GM23338 (cell line): ENCODE data around the gene RAB40C. TPM values are rescaled to one million over a fixed set of nuclear protein-coding genes. Genes with fewer than 3 reads are reported as not detected.

ENCODE experiments used
- ATAC-seq: fragments of 200-7000 bp; cut with Tn5 transposase; 3 replicates; pipeline ENCODE4 v1.9.1; 2020
- DNase-seq: peaks from one replicate; pipeline ENCODE4 v3.0.0-alpha.2; 2015; ENCODE audit warnings: low spot score
- H2AFZ ChIP-seq: fragments of 200-600 bp; sonication (generic); 2 replicates; pipeline ENCODE4 v1.8.0; 2016; ENCODE audit warnings: antibody characterized with exemption, mild to moderate bottlenecking, moderate library complexity
- H3F3A ChIP-seq: fragments of 200-600 bp; sonication (generic); replicated peaks from 2 replicates; pipeline ENCODE4 v1.8.0; 2017; ENCODE audit warnings: antibody characterized with exemption, mixed run types, low read depth
- H3K27ac ChIP-seq: fragments of 200-600 bp; sonication (generic); 2 replicates; pipeline ENCODE4 v1.6.1; 2016; ENCODE audit warnings: low read depth
- H3K27me3 ChIP-seq: fragments of 200-600 bp; sonication (generic); 2 replicates; pipeline ENCODE4 v1.8.0; 2016; ENCODE audit warnings: mild to moderate bottlenecking, mixed run types, moderate library complexity; ENCODE audit not compliant: insufficient read depth
- H3K36me3 ChIP-seq: fragments of 200-600 bp; sonication (generic); 2 replicates; pipeline ENCODE4 v1.8.0; 2016; ENCODE audit warnings: mild to moderate bottlenecking; ENCODE audit not compliant: insufficient read depth
- H3K4me1 ChIP-seq: fragments of 200-600 bp; sonication (generic); 2 replicates; pipeline ENCODE4 v1.8.0; 2016; ENCODE audit warnings: mild to moderate bottlenecking, moderate library complexity; ENCODE audit not compliant: insufficient read depth
- H3K4me2 ChIP-seq: fragments of 200-600 bp; sonication (generic); 2 replicates; pipeline ENCODE4 v1.7.1; 2017; ENCODE audit warnings: mixed run types
- H3K4me3 ChIP-seq: fragments of 200-600 bp; sonication (generic); 2 replicates; pipeline ENCODE4 v1.6.1; 2016; ENCODE audit warnings: mixed run types
- H3K79me2 ChIP-seq: fragments of 200-600 bp; sonication (generic); replicated peaks from 2 replicates; pipeline ENCODE4 v1.8.0; 2017; ENCODE audit warnings: mild to moderate bottlenecking; ENCODE audit not compliant: insufficient read depth
- H3K9me2 ChIP-seq: fragments of 200-600 bp; sonication (generic); 2 replicates; pipeline ENCODE4 v1.8.0; 2017; ENCODE audit not compliant: insufficient read depth
- H4K20me1 ChIP-seq: fragments of 200-600 bp; sonication (generic); replicated peaks from 2 replicates; pipeline ENCODE4 v1.8.0; 2017; ENCODE audit warnings: mild to moderate bottlenecking; ENCODE audit not compliant: insufficient read depth
- H3K27ac Mint-ChIP-seq: 2 replicates; pipeline ENCODE4 v1.8.0; 2020; ENCODE audit warnings: inconsistent platforms, mild to moderate bottlenecking, moderate library complexity, mixed read lengths
- H3K27me3 Mint-ChIP-seq: 3 replicates; pipeline ENCODE4 v1.8.0; 2022; ENCODE audit warnings: low read depth, mild to moderate bottlenecking, moderate library complexity, mixed read lengths, inconsistent platforms; ENCODE audit not compliant: insufficient read depth, poor library complexity
- H3K36me3 Mint-ChIP-seq: 3 replicates; pipeline ENCODE4 v1.8.0; 2021; ENCODE audit warnings: low read depth, mild to moderate bottlenecking, inconsistent platforms, moderate library complexity, mixed read lengths
- H3K4me1 Mint-ChIP-seq: 3 replicates; pipeline ENCODE4 v1.8.0; 2020; ENCODE audit warnings: mild to moderate bottlenecking, inconsistent platforms, mixed read lengths
- H3K4me3 Mint-ChIP-seq: 3 replicates; pipeline ENCODE4 v1.8.0; 2021; ENCODE audit warnings: moderate library complexity, mild to moderate bottlenecking, inconsistent platforms, mixed read lengths
- H3K9me3 Mint-ChIP-seq: 3 replicates; pipeline ENCODE4 v1.8.0; 2020; ENCODE audit warnings: moderate library complexity, mild to moderate bottlenecking, inconsistent platforms, mixed read lengths
- EZH2phosphoT487 ChIP-seq: fragments of 200-600 bp; sonication (generic); IDR thresholded peaks from one replicate; pipeline ENCODE4 v1.8.1; 2018; ENCODE audit warnings: antibody characterized with exemption; ENCODE audit not compliant: unreplicated experiment
- NANOG ChIP-seq: IDR thresholded peaks from 2 replicates; pipeline ENCODE4 v1.6.1; 2016; ENCODE audit warnings: antibody characterized with exemption, borderline replicate concordance
- STAT1 ChIP-seq: IDR thresholded peaks from one replicate; pipeline ENCODE4 v1.6.1; 2016; ENCODE audit warnings: antibody characterized with exemption; ENCODE audit not compliant: unreplicated experiment
- ZNF114 ChIP-seq: fragments of 250-450 bp; sonication (Bioruptor Pico); IDR thresholded peaks from 2 replicates; pipeline ENCODE4 v1.5.0; 2020; ENCODE audit warnings: mild to moderate bottlenecking, moderate library complexity
- ZNF331 ChIP-seq: fragments of 250-450 bp; sonication (Bioruptor Pico); IDR thresholded peaks from 2 replicates; pipeline ENCODE4 v1.5.0; 2020; ENCODE audit warnings: low read depth, mild to moderate bottlenecking, moderate library complexity
- polyA plus RNA-seq: library from polyadenylated mRNA; unstranded; fragments of >200 nt; fragmentation: Nextera tagmentation; extraction: Ambion mirVana; gene quantifications from 2 replicates; pipeline ENCODE4 v1.2.1, GENCODE V29; 2016
- total RNA-seq: library from RNA; depleted of rRNA; stranded (reverse); fragments of >200 nt; shearing (Covaris generic); gene quantifications from 2 replicates; pipeline ENCODE4 v1.2.3, GENCODE V29; 2014
- TF ChIP-seq, protein P1 (sequence below), 2 experiments: fragments of 200-600 bp in 1 of 2; sonication (generic) in 1 of 2; conservative IDR thresholded peaks; 2 replicates each; pipeline versions ENCODE4 v1.5.1 to v1.6.1; 2016 to 2017; ENCODE audit warnings: antibody characterized with exemption in 2 of 2, low read depth in 2 of 2, mild to moderate bottlenecking in 2 of 2, moderate library complexity in 1 of 2
- TF ChIP-seq, protein P2 (sequence below): IDR thresholded peaks from 2 replicates; pipeline ENCODE4 v1.6.1; 2016; ENCODE audit warnings: antibody characterized with exemption
- TF ChIP-seq, protein P3 (sequence below): fragments of 250-450 bp; sonication (Bioruptor Pico); IDR thresholded peaks from 2 replicates; pipeline ENCODE4 v1.5.0; 2020; ENCODE audit warnings: mild to moderate bottlenecking, moderate library complexity

The RAB40C gene
- total and polyA plus RNA-seq, 2 experiments from 2014 or later, result 11.2 to 24.6 TPM

DNA sequence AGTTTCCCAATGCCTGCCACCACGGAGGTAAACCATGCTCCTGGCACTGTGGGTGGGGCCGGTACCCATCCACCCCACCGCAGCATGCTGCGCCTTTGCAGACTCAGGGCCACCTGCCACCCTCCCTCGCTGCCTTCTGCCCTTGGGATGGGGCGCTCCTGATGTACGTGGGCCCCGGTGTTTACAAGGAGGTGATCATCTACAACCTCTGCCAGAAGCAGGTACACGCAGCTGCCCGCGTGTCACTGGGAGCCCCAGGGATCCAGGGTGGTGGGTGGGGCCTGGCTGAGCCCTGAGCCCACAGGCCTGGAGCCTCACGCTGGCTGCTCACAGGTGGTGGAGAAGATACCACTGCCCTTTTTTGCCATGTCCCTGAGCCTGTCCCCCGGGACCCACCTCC, 76.7 kb downstream of the RAB40C start:
- no peak overlapping the region for H3K4me2 ChIP-seq

More for the DNA sequence above, 76.7 kb downstream of the RAB40C start:
- peaks cover 4% of the 10 kb centered on the region for H3K27me3 Mint-ChIP-seq
- Histone ChIP-seq H3K27ac (no peak overlapping the region), H4K20me1 (no peaks in the 10 kb centered on the region; the same call in 1 of the 2 replicates), H3F3A (peaks cover 6% of the 10 kb centered on the region; the same call in 1 of the 2 replicates), H2AFZ (no peak overlapping the region), H3K27me3 (no peaks in the 10 kb centered on the region), H3K4me3 (no peak overlapping the region), H3K79me2 (peaks cover 16% of the 10 kb centered on the region), H3K36me3 (peaks cover 11% of the 10 kb centered on the region; the same call in 1 of the 2 replicates), H3K4me1 (no peaks in the 10 kb centered on the region), H3K9me2 (no peaks in the 10 kb centered on the region)
- no peak for ATAC-seq
- no peak overlapping the region for H3K4me3 Mint-ChIP-seq
- no peak for TF ChIP-seq STAT1
- TF ChIP-seq, protein P1, sequence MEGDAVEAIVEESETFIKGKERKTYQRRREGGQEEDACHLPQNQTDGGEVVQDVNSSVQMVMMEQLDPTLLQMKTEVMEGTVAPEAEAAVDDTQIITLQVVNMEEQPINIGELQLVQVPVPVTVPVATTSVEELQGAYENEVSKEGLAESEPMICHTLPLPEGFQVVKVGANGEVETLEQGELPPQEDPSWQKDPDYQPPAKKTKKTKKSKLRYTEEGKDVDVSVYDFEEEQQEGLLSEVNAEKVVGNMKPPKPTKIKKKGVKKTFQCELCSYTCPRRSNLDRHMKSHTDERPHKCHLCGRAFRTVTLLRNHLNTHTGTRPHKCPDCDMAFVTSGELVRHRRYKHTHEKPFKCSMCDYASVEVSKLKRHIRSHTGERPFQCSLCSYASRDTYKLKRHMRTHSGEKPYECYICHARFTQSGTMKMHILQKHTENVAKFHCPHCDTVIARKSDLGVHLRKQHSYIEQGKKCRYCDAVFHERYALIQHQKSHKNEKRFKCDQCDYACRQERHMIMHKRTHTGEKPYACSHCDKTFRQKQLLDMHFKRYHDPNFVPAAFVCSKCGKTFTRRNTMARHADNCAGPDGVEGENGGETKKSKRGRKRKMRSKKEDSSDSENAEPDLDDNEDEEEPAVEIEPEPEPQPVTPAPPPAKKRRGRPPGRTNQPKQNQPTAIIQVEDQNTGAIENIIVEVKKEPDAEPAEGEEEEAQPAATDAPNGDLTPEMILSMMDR (conservative IDR thresholded peaks at IDR 0.05; ENCODE audit: low read depth in 2 of 2), result no peak
- TF ChIP-seq, protein P2, sequence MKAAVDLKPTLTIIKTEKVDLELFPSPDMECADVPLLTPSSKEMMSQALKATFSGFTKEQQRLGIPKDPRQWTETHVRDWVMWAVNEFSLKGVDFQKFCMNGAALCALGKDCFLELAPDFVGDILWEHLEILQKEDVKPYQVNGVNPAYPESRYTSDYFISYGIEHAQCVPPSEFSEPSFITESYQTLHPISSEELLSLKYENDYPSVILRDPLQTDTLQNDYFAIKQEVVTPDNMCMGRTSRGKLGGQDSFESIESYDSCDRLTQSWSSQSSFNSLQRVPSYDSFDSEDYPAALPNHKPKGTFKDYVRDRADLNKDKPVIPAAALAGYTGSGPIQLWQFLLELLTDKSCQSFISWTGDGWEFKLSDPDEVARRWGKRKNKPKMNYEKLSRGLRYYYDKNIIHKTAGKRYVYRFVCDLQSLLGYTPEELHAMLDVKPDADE, result no peak
- TF ChIP-seq ZNF331 (CRISPR knock-in tag), result no peak
- TF ChIP-seq, protein P3, sequence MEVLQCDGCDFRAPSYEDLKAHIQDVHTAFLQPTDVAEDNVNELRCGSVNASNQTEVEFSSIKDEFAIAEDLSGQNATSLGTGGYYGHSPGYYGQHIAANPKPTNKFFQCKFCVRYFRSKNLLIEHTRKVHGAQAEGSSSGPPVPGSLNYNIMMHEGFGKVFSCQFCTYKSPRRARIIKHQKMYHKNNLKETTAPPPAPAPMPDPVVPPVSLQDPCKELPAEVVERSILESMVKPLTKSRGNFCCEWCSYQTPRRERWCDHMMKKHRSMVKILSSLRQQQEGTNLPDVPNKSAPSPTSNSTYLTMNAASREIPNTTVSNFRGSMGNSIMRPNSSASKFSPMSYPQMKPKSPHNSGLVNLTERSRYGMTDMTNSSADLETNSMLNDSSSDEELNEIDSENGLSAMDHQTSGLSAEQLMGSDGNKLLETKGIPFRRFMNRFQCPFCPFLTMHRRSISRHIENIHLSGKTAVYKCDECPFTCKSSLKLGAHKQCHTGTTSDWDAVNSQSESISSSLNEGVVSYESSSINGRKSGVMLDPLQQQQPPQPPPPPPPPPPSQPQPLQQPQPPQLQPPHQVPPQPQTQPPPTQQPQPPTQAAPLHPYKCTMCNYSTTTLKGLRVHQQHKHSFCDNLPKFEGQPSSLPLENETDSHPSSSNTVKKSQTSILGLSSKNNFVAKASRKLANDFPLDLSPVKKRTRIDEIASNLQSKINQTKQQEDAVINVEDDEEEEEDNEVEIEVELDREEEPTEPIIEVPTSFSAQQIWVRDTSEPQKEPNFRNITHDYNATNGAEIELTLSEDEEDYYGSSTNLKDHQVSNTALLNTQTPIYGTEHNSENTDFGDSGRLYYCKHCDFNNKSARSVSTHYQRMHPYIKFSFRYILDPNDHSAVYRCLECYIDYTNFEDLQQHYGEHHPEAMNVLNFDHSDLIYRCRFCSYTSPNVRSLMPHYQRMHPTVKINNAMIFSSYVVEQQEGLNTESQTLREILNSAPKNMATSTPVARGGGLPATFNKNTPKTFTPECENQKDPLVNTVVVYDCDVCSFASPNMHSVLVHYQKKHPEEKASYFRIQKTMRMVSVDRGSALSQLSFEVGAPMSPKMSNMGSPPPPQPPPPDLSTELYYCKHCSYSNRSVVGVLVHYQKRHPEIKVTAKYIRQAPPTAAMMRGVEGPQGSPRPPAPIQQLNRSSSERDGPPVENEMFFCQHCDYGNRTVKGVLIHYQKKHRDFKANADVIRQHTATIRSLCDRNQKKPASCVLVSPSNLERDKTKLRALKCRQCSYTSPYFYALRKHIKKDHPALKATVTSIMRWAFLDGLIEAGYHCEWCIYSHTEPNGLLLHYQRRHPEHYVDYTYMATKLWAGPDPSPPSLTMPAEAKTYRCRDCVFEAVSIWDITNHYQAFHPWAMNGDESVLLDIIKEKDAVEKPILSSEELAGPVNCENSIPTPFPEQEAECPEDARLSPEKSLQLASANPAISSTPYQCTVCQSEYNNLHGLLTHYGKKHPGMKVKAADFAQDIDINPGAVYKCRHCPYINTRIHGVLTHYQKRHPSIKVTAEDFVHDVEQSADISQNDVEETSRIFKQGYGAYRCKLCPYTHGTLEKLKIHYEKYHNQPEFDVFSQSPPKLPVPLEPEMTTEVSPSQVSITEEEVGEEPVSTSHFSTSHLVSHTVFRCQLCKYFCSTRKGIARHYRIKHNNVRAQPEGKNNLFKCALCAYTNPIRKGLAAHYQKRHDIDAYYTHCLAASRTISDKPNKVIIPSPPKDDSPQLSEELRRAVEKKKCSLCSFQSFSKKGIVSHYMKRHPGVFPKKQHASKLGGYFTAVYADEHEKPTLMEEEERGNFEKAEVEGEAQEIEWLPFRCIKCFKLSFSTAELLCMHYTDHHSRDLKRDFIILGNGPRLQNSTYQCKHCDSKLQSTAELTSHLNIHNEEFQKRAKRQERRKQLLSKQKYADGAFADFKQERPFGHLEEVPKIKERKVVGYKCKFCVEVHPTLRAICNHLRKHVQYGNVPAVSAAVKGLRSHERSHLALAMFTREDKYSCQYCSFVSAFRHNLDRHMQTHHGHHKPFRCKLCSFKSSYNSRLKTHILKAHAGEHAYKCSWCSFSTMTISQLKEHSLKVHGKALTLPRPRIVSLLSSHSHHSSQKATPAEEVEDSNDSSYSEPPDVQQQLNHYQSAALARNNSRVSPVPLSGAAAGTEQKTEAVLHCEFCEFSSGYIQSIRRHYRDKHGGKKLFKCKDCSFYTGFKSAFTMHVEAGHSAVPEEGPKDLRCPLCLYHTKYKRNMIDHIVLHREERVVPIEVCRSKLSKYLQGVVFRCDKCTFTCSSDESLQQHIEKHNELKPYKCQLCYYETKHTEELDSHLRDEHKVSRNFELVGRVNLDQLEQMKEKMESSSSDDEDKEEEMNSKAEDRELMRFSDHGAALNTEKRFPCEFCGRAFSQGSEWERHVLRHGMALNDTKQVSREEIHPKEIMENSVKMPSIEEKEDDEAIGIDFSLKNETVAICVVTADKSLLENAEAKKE (CRISPR knock-in tag), result no peak
- no peak for TF ChIP-seq NANOG
- no peak for TF ChIP-seq ZNF114
- TF ChIP-seq EZH2phosphoT487, result no peak
- H3K9me3 Mint-ChIP-seq, result no peaks in the 10 kb centered on the region; the same call in 2 of the 3 replicates
- no peaks in the 10 kb centered on the region for H3K4me1 Mint-ChIP-seq
- H3K36me3 Mint-ChIP-seq, result peaks cover 23% of the 10 kb centered on the region
- H3K27ac Mint-ChIP-seq, result no peak overlapping the region
- no peak for DNase-seq
